Astrocyte (in vitro differentiated cells and primary cell): Measurements from ENCODE around the gene AACS.

Experiments
- CTCF ChIP-seq: IDR thresholded peaks from 2 replicates; pipeline ENCODE4 v1.5.1; 2011; ENCODE audit warnings: low read depth, mild to moderate bottlenecking, inconsistent platforms, low read length, moderate library complexity; ENCODE audit not compliant: insufficient read depth
- EZH2 ChIP-seq: IDR thresholded peaks from 2 replicates; pipeline ENCODE4 v1.6.1; 2012; ENCODE audit warnings: mild to moderate bottlenecking, low read length, inconsistent platforms; ENCODE audit not compliant: insufficient read depth

- TF ChIP-seq CTCF (no peak), EZH2 (no peak)
Observed at GRCh38 chr12:125092108-125092871, 27.1 kb downstream of the AACS start.
